Right lung (tissue), 5 donors: ENCODE measurements around the gene TSPAN3. TPM values are rescaled to one million over a fixed set of nuclear protein-coding genes. Genes with fewer than 3 reads are reported as not detected.
A peak's percentile ranks its signal among the peaks of the same experiment; 100 is the strongest.

ENCODE experiments used
- DNase-seq, 2 donors: peaks; one replicate each; pipeline ENCODE4 v3.0.0-alpha.2; 2013
- polyA plus RNA-seq, 5 donors: library from polyadenylated mRNA; unstranded; fragments of 120-200 nt; gene quantifications; one replicate each; pipeline versions ENCODE4 v1.2.1 to v1.2.3, GENCODE V29; 2013; ENCODE audit warnings: inconsistent platforms in 1 of 5, low replicate concordance in 1 of 5; ENCODE audit not compliant: insufficient read length in 5 of 5, insufficient read depth in 1 of 5

TSPAN3 gene
- polyA plus RNA-seq, 5 donors, result 327 to 424 (median 329) TPM

- peak in 1 of 2 donors; percentile 51 for DNase-seq
These were observed 46.4 kb downstream of the TSPAN3 start for GRCh38 chr15:77024273-77025082.

- no peak for DNase-seq
These were observed 47.2 kb downstream of the TSPAN3 start for GRCh38 chr15:77023576-77024272.

- DNase-seq, result no peak
These were observed 48.0 kb downstream of the TSPAN3 start for GRCh38 chr15:77022646-77023575.

- no peak for DNase-seq
These were observed 49.0 kb downstream of the TSPAN3 start for GRCh38 chr15:77021803-77022381.

- DNase-seq, result no peak
These were observed 49.8 kb downstream of the TSPAN3 start for GRCh38 chr15:77021088-77021481.

- no peak for DNase-seq
These were observed 50.4 kb downstream of the TSPAN3 start for GRCh38 chr15:77020348-77021087.

GRCh38 chr15:77019521-77020331 is 51.2 kb downstream of the TSPAN3 start:
- no peak for DNase-seq

- DNase-seq, result no peak
These were observed 52.0 kb downstream of the TSPAN3 start for GRCh38 chr15:77018796-77019505.

- DNase-seq, result no peak
These were observed 52.9 kb downstream of the TSPAN3 start for GRCh38 chr15:77017761-77018720.

GRCh38 chr15:77017091-77017660 is 53.7 kb downstream of the TSPAN3 start:
- no peak for DNase-seq

GRCh38 chr15:77016321-77016695 is 54.6 kb downstream of the TSPAN3 start:
- no peak for DNase-seq

- DNase-seq, result no peak
These were observed 55.1 kb downstream of the TSPAN3 start for GRCh38 chr15:77015646-77016320.

- no peak for DNase-seq
These were observed 56.5 kb downstream of the TSPAN3 start for GRCh38 chr15:77014132-77015081.

GRCh38 chr15:77013776-77014131 is 57.2 kb downstream of the TSPAN3 start:
- no peak for DNase-seq

GRCh38 chr15:77012868-77013267 is 58.0 kb downstream of the TSPAN3 start:
- no peak for DNase-seq

- no peak for DNase-seq
These were observed 58.7 kb downstream of the TSPAN3 start for GRCh38 chr15:77012117-77012712.
